GM18498 (cell line): Measurements from ENCODE around the gene TXNRD2.
"Not testable (repeated sequence)": the region's sequence is repeated elsewhere in the genome, so short reads cannot be mapped to it uniquely, and the experiment has no call there.

Experiments
- ATAC-seq: cut with Tn5 transposase; IDR thresholded peaks from one replicate; pipeline ENCODE4 v1.9.1; 2021; ENCODE audit warnings: mild to moderate bottlenecking, moderate library complexity; ENCODE audit not compliant: unreplicated experiment

Gene TXNRD2

GRCh38 chr22:19951346-19951745 lies 9.7 kb upstream of the TXNRD2 start:
- ATAC-seq, result no peak

DNA sequence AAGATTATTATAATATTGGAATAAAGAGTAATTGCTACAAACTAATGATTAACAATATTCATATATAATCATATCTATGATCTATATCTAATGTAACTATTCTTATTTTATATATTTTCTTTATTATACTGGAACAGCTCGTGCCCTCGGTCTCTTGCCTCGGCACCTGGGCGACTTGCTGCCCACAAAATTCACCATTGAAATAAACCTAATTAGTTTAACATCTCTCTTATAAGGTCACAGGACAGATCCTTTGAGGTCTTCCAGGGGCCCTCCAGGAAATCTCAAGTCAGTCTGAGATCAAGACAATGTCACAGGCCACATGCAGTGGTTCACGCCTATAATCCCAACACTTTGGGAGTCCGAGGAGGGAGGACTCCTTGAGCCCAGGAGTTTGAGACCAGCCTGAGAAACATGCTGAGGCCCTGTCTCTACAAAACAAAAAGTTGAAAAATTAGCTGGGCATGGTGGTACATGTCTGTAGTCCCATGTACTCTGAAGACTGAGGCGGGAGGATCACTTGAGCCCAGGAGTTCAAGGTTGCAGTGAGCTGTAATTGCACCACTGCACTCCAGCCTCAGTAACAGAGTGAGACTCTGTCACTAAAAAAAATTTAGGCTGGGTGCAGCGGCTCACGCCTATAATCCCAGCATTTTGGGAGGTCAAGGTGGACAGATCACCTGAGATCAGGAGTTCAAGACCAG lies 6.6 kb upstream of the TXNRD2 start:
- ATAC-seq, result no peak

DNA sequence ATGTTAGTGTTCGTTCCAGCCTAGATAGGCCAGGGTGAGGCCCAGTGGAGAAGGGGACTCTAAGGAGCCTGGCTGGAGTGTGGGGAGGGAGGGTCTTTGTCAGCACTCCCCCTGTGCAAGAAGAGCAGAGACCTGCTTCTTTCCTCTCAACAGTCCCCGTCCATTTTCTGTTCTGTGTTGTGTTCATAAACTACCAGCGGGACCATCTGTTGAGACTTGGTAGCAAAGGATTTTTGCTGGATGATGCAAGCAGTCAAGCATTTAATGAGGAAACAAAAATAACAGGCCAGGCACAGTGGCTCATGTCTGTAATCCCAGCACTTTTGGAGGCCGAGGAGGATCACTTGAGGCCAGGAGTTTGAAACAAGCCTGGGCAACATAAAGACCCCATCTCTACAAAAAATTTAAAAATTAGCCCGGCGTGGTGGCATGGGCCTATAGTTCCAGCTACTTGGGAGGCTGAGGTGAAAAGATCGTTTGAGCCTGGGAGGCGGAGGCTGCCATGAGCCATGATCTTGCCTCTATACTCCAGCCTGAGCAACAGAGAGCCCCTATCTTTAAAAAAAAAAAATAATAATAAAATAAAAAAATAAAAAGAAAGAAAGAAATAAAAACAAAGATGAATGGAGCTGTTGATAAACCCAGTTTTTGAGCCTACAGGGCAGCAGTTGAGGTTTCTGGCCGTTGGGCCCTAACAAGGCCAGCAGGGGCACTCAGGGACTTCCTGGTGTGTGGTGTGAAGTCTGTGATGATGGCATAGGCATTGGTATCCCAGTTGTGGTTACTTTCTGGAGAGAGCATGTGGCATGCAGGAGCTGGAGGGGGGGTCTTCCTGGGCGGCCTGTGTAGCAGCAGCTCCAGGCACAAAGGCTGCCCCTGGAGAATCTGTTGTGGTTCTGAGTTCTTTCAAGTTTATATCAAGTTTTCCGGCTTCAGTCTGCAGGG lies 1.7 kb upstream of the TXNRD2 start:
- ATAC-seq, result no peak

DNA sequence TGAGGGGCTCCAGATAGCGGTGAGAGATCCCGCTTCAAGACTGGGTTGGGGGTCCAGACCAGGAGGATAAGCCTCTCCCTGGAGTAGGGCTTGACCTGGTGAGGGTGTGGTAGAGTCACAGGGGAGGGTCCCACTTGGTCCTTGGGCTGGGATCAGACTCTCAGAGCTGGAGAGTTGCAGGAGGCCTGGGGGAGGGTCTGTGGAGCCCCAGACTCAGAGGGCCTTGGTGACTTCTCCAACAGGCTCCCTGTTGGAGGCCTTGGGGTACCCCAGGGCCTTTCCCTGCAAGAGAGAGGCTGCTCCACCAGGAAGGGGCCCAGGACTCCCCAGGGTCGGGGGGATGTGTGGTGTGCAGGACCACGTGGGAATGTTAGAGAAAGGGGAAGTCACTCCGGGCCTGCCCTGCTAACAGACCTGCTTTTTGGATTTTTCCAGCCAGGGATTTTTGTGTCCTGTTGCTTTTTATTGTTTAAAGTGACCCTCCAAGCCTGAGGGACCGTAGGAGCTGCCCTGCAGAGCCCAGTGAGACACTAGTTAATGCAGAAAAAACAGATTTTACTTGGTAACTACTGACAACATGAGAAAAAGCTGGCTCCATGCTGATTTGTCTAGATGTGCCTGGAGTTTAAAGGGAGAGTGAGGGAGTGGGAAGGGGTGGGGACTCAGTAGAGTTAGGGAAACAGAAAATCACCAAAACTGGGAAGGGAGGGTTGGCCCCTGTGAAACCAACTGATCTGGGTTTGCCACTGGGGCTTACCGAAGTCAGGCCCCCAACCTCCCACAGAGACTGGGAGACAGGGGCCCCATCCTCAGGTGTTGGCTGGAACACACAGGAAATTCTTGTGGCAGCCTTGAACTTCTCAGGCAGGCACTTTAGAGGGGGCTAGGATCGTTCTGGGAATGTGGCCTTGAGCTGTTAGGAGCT lies 801 bp upstream of the TXNRD2 start:
- no peak for ATAC-seq

- ATAC-seq, result no peak
Measured at GRCh38 chr22:19940536-19941364, 868 bp downstream of the TXNRD2 start.

GRCh38 chr22:19937616-19938473 lies 3.8 kb downstream of the TXNRD2 start:
- ATAC-seq, result no peak

DNA sequence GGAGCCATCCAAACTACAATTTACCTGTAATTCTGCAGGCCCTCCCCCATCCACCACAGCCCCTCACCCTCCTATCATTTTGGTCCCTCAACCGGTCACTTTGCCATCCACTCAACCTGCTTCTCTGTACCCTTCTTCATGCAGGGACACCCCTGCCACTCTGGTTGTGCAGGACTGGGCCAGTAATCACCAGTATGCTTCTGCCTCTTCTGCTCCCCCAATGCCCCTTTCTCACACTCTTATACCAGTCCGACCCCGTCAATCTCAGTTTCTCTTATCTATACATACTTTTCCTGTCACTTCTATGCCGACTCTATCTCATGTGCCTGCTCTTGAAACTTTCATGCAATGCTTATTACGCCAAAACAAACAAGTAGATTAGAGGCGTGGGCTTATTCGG lies 5.1 kb downstream of the TXNRD2 start:
- ATAC-seq, result no peak

- ATAC-seq, result not testable (repeated sequence)
Measured at GRCh38 chr22:19935123-19935718, 6.4 kb downstream of the TXNRD2 start.

GRCh38 chr22:19933341-19934241 lies 8.0 kb downstream of the TXNRD2 start:
- ATAC-seq, result no peak

DNA sequence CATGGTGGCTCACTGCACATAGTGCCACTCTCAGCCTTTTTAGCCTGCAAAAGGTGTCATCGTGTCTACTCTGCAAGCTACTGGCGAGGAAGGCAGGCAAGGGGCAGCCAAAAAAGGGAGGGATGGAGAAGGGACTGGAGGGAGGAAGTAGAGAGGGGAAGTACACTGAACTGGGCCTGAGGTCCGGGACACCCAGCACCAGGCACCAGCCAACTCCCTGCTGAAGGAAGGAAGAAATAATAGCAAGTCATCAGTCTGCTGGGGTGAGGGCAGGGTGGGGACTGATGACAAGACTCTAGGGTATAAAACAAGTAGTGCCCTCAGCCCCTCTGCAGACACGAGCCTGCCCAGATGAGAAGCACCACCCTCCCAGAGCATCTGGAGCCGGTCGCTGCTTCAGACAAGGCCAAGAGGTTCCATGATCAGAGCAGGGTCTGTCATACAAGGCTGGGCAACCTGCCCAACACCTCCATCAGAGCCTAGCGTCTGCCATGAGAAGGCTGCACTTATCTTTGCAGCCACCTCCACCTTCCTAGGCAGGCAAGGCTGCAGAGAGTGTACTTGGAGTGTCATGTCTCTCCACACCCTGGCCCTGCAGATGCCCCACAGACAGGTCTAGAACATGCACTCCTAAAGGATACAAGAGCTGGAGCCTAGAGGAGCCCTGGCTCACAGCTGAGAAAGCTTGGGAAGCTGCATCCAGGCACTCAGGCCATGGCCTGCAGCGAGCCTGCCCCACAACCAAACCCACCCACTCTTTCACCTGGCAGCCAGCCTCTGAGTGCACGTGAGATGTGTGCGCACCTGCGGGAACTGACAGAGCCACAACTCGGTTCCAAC lies 9.0 kb downstream of the TXNRD2 start:
- ATAC-seq, result no peak

- ATAC-seq, result no peak
Measured at GRCh38 chr22:19931514-19931913, 10.1 kb downstream of the TXNRD2 start.

DNA sequence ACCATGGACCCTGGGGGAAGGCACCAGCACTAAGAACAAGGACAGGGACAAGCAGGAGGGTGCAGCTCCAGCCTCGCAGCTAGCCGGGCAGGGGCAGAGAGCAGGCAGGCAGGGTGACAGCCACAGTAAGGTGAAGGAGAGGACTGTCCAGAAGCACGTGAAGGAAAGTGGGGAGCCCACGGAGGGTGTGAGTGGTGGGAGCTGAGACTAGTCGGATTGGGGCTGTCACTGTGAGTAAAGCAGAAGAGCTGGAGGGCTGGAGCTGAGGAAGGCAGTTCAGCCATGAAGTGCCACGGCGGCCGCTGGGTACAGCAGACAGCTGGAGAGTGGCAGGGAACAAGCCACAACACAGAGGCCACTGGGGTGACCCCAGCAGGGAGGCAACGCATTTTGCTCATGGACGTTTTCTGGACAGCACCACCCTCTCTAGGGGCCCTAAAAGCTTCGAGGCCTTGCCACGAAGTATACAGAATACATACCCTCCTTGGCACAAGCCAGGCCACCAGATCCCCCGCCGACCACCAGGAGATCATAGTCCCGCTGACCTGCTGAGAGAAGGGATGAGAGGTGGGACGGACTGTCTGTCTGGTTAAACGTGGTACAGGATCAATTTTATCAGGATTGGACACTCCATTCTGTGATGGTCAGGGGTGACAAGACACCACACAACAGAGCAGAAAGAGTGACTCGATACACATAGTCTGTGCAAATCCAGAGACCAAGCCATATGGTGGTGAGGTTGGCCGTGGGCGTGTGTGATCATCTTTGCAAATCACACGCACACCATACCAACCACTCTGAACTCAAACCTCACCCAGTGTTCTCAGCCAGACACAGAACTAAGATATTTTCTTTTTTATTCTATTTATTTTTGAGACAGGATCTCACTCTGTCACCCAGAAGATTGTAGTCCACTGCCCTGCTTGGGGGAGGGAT lies 10.8 kb downstream of the TXNRD2 start:
- no peak for ATAC-seq

DNA sequence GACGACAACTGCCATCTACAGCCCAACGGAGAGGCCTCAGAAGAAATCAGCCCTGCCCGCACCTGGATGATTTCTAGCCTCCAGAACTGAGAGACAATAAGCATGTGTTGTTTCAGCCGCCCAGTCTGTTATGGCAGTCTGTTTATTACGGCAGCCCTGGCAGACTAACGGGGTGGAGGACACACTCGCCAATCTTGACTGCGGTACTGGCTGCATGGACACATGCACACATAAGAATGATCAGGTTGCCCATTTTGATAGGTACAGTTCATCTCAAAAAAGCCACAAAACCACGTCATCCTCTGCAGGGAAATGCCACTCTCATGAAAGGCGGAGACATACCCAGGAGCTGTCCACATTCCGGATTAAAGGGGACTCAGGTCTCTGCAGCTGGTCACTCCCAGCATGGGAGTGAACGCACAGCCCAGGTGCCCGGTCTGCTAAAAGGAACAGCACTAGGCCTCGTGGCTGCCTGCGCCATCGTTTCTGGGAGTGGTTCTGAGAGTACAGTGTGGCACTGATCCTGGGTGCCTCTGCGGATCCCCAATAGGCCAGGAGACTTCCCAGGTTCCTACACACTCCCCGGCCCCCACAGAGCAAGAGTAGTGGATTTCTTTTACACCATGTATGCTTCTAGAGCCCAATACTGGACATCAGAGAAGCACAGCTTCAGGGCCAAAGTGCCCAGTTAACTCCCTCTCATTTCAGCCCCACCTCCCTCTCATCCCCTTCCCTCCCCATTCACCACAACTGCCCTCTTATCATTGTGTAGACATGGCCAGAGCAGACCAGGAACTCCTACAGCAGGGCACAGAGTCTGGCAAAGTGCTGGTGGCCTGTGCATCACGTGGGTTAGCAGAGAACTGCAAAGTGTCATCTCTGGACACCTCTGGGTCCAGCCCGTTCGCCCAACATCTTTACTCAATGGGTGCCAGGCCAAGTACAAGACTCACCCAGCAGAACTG lies 11.8 kb downstream of the TXNRD2 start:
- ATAC-seq, result no peak

DNA sequence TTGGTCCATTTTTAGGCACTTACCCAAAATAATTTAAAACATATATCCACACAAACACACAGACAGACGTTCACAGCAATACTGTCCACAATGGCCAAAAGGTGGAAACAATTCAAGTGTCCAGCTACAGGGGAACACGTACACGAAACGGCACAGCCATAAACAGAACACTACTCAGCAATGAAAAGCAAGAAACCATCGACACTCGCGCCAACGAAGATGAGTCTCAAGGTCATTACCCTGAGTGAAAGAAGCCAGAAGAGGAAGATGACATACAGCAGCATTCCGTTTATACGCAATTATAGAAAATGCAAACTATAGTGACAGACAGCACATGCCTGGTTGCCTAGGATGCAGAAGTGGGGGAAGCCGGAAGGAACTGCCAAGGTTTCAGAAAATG lies 13.4 kb downstream of the TXNRD2 start:
- no peak for ATAC-seq

GRCh38 chr22:19927696-19928095 lies 13.9 kb downstream of the TXNRD2 start:
- ATAC-seq, result no peak
